ENCODE measurements around the gene FNDC3A.
A peak's percentile ranks its signal among the peaks of the same experiment; 100 is the strongest.
"Not testable (repeated sequence)": the region's sequence is repeated elsewhere in the genome, so short reads cannot be mapped to it uniquely, and the experiment has no call there.

The FNDC3A gene

DNA sequence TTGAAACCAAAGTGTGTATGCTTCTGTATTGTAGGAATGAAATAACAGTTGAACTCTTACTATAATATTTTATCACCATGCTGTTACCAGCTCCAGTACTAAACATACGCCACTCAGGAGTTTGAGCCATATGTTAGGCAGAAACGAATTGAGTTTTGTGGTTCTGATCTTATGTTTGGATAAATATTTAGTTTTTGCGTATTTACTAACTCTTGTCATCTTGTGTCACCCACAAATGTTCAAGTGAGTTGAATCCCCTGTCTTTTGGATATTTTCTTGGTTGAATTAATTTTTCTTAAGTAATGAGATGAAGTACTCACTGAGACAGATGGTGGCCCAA lies 1.5 kb downstream of the FNDC3A start:
- DNase-seq (ENCODE audit: low spot score): peak; percentile 37

DNA sequence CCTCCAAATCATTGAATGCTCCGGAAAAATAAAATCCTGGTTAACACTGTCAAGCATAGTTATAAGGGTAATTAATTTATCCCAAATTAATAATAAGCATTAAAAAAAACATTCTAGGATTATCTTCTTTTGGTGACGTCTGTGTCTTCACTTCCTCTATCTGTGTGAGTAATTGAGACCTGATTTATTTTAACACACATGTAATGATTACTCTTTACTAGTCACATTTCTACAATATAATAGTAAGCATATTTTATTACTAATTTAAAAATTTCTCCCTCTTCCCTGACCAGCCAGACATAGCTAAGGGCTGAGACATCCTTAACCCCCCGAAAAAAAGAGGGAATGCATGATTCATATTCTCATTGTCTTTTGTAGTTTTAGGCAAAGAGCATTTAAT lies 2.3 kb downstream of the FNDC3A start:
- no peak for DNase-seq (ENCODE audit: low spot score)

DNA sequence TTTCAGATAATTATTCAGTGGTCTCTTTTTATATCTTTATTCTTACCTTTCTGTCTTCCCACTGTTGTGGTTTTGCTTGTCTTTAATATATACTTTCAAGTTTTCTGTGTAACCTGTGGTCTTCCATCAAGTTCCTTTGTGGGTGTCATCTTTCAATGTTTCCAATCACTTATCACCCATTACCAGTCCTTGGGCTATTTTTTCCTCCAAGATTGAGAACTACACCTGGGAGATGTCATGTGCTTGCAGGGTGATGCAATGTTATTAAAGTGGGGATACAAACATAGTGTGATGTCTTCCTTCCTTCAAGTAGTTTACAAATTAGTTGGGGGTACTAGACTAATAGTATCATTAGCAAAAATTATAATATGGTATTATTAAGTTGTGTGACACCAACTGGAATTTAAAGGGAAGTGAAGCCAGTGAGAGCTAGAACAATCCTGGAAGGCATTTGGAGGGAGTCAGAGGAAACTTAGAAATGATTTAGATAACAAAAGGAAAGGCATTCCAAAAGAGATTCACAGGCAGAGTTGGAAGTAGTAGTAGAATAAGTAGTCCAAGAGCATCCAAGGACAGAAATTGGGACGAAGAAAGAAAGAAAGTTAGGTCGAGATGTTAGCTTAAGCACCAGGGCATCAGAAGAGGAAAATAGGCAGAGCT lies 3.4 kb downstream of the FNDC3A start:
- DNase-seq (ENCODE audit: low spot score): no peak

DNA sequence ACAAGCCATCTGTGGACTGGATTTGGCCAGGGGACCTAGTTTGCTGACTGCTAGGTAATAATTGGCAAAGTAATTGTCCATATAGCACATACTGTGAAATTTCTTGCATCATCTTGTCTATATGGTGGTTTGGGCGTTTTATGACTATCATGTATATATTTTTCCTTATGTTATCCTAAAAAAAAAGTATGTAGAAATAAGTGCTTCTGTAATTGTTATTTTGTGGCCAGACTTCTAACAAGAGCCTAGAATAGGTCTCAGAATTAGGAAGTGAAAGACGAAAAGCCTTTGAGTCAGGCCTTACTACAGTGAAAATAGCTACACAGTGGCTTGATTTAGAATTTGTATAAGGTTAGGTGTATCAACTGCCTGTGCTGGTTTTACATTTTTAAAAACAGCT lies 4.2 kb downstream of the FNDC3A start:
- no peak for DNase-seq (ENCODE audit: low spot score)

DNA sequence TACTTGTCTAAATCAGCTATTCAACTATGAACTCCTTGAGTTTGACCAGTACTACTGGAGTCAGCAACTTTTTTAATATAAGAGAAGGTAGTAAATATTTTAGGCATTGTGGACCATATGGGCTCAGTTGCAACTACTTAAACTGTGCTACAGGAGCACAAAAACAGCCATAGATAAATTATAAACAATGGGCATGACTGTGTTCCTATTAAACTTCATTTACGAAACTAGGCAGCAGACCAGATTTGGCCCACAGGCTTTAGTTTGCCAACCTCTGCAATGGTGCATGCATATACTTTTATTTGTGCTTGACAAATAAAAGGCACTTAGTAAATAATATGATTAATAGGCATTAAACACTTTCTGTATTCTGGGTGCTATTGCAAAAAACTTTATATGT lies 7.6 kb downstream of the FNDC3A start:
- DNase-seq (ENCODE audit: low spot score): no peak

DNA sequence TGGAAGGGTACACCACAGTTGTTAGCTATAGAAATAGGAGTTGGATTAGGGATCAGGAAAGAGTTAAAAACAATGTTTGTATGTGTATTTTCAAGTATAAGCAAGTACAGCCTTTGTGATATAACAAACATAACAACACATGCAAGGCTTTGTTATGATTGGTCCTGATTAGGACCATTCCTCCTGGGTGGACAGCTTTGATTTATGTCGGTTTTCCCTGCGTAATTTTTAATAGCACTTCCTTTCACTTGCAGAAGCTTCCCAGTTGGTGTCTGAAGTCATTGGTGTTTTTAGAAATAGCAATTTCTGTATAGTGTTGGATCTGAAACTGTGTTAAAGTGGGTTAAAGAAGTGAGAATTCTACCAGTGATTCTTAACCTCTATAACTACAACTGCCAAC lies 10.0 kb downstream of the FNDC3A start:
- DNase-seq (ENCODE audit: low spot score): no peak

DNA sequence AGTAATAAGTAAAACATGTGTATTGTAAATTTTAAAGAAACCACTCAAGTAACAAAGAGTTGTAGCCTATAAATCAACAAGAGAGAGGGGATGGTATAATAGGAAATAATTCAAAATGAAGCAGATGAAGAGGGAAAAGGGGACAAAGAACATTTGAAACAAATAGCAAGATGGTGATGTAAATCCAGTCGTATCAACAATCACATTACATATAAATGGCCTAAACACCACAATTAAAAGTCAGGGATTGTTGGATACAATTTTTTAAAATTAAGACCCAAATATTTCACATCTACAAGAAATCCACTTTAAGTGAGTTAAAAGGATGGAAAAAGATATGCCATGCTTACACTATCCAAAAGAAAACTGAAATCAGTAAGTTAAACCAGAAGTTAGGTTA lies 15.2 kb downstream of the FNDC3A start:
- no peak for DNase-seq (ENCODE audit: low spot score)

DNA sequence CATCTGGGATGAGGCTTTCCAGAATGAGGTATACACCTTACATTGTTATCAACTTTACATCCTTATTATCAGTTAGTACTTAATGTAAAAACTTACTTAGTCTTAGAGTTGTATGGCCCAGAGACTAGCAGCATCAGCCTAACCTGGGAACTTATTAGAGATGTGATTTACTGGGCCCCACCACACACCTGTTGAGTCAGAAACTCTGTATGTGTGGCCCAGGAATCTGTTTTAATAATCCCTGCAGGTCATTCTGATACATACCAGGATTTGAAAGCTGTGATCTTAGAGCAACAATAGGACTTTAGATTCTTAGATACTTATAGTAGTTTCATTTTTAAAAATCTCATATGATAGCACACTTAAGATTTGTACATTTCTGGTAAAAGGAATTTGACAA lies 17.4 kb downstream of the FNDC3A start:
- DNase-seq (ENCODE audit: low spot score): no peak

DNA sequence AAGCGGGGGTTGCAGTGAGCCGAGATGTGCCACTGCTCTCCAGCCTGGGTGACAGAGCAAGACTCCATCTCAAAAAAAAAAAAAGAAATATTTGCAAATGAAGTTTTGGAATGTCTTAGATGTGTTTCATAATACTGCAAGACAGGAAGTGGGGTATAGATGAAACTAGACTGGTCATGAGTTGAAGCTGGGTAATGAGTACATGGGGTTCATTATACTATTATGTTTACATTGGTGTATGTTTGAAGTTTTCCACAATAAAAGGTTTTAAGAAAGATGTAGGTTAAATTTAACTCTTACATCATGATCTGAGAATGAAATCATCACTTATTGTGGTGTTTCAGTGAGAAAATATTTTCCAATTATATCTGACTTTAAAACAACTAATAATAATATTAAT lies 19.0 kb downstream of the FNDC3A start:
- no peak for DNase-seq (ENCODE audit: low spot score)

DNA sequence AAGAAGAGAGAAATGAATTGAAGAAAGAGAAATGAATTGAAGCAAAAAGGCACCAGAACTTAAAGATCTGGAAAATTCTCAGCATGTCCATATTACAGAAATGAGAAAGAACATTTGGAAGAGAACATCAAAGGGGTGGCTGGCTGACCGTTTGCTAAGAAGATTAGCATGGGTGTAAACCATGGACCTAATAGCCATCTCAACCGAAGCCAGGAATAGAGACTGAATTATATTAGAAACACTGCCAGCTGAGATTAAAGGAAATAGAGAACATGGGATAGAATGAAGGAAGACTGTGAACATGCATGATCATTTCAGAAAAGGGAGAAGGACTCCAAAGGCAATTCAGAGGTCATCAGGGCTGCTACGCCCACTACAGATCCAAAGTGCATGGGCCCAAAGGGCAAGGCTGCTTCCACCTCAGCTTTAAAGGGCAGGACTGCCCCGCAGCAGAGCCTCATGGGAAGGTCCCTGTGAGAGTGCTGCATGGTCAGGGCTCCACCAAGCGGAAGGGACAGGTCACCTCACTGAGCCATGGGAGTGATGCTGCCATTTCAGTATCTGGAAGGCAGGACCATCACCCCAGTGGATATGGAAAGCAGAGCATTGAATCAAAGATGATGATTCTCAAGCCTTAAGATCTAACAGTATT lies 23.1 kb downstream of the FNDC3A start:
- DNase-seq (ENCODE audit: low spot score): no peak

DNA sequence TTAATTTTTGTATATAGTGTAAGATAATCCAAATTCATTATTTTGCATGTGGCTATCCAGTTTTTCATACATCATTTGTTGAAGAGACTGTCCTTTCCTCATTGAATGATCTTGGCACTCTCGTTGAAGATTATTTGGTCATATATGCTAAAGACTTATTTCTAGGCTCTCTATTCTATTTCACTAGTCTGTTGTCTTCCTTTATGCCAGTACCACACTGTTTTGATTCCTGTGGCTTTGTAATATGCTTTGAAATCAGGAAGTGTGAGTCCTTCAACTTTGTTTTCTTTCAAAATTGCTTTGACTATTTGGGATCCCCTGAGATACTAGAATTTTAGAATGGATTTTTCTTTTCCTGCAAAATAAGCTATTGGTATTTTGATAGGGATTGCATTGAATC lies 24.5 kb downstream of the FNDC3A start:
- DNase-seq (ENCODE audit: low spot score): no peak

DNA sequence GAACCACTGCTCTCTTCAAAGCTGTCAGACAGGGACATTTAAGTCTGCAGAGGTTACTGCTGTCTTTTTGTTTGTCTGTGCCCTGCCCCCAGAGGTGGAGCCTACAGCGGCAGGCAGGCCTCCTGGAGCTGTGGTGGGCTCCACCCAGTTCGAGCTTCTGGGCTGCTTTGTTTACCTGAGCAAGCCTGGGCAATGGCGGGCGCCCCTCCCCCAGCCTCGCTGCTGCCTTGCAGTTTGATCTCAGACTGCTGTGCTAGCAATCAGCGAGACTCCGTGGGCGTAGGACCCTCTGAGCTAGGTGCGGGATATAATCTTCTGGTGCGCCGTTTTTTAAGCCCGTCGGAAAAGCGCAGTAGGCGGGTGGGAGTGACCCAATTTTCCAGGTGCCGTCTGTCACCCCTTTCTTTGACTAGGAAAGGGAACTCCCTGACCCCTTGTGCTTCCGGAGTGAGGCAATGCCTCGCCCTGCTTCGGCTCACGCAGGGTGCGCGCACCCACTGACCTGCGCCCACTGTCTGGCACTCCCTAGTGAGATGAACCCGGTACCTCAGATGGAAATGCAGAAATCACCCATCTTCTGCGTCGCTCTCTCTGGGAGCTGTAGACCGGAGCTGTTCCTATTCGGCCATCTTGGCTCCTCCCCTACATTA lies 43.4 kb downstream of the FNDC3A start:
- not testable (repeated sequence) for DNase-seq (ENCODE audit: low spot score)

DNA sequence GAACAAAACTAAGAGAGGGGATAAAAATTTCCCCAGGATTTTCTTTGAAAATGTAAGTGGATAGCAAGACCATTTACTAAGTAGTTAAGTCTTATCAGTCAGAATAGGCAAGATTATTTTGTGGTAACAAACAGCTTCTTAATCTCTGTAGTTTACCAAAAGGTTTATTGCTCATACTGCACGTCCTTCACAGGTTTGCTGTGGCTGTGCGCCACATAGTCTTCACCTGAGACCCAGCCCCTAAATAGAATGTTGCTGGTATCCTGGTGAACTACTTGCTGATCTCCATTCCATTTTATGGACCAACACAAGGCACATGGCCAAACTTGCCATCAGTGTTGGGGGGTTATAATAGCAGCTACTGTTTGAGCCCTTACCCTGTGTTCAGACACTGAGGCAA lies 44.6 kb downstream of the FNDC3A start:
- no peak for DNase-seq (ENCODE audit: low spot score)

DNA sequence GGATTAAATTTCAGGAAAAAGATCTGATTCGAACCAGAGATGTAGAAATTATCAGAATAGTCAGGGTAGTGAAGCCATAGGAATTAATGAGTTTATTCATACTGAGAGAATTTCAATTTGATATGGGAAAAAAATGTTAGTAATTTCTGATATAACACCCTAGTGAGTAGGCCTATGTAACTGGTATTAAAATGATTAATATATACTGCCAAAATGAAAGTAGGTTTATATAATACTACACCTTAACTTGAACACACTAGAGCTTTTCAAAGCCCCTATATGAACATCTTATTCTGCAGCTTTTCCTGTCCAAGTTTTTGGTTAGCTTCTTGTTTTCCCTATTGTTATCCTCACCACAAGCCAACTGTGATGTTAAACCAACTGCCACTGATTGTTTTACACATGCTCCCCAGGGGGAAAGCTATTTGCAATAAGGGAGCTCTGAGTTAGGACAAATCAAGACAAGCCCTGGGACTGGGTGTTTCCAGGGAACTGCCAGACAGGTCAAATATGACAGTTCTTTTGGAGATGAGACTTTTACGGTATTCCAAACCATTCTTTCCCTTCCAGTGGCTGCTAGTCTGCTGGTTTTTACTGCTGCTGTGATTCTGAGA lies 45.3 kb downstream of the FNDC3A start:
- DNase-seq (ENCODE audit: low spot score): no peak

DNA sequence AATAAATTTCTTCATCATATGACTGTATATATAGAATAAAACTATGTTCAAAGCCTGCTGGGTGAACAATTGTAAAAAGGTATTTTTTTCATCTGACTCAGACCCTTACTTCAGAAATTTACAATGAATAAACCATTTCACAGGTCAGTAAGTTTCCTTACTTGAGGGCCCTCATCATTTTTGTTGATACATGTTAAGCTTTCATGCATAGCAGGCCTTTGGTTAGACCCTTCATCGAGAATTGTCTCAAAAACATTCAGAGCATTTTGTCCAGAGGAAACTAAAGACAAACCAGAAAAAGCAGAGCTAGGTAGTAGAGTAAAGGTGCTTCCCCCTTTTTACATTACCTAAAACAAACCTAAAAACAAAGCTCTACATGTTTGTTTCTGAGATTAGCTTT lies 46.2 kb downstream of the FNDC3A start:
- DNase-seq (ENCODE audit: low spot score): no peak

DNA sequence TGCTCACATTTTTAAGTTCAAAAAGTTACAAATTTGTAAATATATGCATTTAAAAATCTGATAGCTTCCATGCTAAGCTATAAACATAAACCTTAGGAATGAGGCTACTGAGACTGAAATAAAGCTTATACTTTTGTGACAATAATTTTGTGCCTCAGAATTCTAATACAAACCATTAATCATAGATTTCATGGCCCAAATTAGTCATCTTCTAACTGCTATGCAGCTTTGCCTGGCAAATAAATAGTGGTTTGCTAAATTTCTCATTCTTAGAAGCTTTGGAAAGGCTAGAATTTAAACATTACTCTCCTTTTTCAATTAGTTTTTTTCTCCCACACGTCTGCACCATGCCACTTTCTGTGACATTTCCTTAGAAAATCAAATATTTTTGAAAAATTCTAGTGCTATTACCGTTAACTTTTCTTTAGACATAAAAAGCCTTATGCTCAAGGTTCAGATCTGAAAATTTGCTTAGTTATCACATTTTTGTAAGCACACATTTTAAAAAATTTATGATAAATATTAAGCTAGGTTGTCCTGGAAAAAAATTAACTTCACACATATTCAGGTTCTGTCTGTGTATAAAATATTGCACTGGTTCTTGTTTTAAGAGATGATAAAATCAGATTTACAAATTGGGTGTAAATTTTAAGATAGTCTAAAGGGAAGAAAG lies 46.9 kb downstream of the FNDC3A start:
- DNase-seq (ENCODE audit: low spot score): no peak

DNA sequence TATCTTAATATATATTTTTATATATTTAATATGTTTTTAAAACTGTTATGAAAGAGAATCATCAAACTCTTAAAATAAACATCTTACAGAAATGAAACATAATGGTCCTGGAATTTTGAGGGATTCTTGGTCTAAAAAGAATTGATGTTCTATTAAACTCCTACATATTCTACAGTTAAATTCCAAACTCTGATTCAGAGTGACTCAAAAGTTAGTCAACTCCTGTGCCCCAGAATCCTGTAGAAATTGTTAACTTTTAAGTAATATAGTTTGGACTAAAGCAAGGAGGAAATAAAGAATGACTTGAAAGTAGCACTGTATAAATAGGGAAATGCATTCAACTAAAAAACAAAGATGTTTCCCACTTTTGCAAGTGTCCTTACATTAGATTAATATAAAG lies 47.7 kb downstream of the FNDC3A start:
- no peak for DNase-seq (ENCODE audit: low spot score)

DNA sequence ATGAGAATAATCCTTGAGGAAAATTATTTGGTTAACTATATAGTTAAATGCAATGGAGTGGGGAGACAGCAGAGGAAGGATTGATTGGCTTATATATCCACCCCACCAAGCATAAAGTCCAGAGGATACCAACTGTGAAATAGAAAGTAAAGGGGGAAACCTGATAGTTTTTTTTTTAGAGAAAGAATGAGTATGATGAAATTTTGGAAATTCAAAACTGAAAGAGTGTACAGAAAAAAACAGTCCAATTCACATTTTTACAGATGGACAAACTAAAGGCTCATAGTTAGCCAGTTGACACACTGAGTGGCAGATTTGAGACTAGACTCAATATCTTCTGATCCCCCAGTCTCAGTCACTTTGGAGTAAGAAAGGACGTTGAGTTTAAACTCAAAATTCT lies 51.1 kb downstream of the FNDC3A start:
- DNase-seq (ENCODE audit: low spot score): no peak

DNA sequence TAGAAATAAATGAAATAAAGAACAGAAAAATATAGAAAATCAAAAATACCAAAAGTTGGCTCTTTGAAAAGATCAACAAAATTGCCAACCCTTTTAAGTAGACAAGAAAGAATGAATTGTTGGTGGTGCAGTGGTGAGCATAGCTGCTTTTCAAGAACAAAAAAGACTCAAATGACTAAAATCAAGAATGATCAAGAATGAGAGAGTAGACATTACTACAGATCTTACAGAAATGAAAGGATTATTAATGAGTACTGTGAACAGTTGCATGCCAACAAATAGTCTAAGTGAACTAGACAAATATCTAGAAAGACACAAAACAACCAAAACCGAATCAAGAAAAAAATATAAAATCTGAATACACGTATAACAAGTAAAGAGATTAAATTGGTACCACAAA lies 53.9 kb downstream of the FNDC3A start:
- no peak for DNase-seq (ENCODE audit: low spot score)

DNA sequence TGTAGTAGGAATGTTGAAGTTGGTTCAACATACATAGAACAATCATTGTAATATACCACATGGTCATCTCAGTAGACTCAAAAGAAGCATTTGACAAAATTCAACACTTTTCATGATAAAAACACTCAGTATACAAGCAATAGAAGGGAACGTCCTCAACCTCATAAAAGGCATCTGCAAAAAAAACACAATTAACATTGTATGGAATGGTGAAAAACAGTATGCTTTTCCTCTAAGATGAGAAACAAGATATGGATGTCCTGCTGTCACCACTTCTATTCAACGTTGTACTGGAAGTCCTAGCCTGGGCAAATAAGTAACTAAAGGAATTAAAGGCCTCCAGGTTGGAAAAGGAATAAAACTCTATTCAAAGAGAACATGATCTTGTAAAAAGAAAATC lies 54.5 kb downstream of the FNDC3A start:
- no peak for DNase-seq (ENCODE audit: low spot score)

DNA sequence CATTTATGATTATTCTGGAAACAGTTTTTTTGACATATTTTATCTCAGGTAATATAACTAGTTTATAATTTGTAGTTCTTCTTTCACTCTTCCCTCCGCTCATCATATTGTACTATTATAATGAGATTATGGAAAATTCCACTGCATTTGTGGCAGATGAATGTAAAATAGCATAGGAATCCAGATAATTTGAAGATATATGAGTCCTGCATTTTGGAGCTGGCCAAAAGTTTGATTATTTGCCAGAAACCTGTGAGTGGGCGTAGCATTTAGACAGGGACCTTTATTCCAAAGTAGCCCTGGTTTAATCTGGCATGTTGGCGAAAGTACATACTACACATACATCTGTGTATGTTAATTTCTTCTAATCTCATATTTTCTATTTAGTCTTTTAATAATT lies 65.2 kb downstream of the FNDC3A start:
- DNase-seq (ENCODE audit: low spot score): no peak

DNA sequence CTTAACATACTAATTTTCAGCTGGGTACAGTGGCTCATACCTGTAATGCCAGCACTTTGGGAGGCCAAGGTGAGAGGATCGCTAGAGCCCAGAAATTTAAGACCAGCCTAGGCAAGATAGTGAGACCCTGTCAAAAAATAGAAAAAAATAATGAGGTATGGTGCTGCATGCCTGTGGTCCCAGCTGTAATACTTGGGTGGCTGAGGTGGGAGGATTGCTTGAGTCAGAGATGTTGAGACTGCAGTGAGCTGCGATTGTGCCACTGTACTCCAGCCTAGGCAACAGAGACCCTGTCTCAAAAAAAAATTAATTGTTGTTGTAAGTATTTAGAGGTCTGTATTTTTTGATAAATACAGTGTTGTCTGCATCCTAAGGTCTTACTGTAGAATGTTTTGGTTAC lies 66.8 kb downstream of the FNDC3A start:
- DNase-seq (ENCODE audit: low spot score): no peak

DNA sequence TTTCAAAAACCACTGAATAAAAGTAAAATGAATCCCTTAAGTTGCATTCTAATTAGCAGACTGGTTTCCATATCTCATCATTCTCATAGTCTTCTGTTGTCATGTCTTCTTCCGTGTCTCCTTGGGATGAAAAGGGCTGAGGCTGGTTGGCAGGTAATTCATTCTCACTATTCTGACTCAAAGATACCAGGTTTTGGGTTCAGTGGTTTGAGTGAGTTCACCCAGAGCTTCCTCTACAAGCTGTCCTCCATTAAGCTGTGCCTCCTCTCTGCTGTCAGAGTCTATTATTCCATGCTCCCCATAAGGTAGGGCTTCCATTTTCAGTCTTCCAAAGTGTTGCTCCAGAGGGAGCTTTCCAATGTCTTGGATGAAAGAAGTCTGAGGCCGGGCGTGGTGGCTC lies 68.3 kb downstream of the FNDC3A start:
- no peak for DNase-seq (ENCODE audit: low spot score)

Data from SW480 (cell line).